ENCODE results near the gene KIT. TPM values are rescaled to one million over a fixed set of nuclear protein-coding genes. Genes with fewer than 3 reads are reported as not detected.

Gene KIT
- total and polyA plus RNA-seq, 2 of the 13 experiments (the other 11 are each of a cell fraction or from before 2014, with no cell fraction given), result not detected

GRCh38 chr4:54658252-54659093 is 716 bp downstream of the KIT start (continued):
- TF ChIP-seq CTCF (CRISPR knock-in tag; IDR thresholded peaks at IDR 0.05) (peak; percentile 39), KLF6 (CRISPR knock-in tag; IDR thresholded peaks at IDR 0.05) (no peak), AKAP8 (CRISPR knock-in tag; IDR thresholded peaks at IDR 0.05) (no peak), STAG1 (CRISPR knock-in tag; IDR thresholded peaks at IDR 0.05) (no peak), MXI1 (IDR thresholded peaks at IDR 0.05; ENCODE audit: borderline replicate concordance, low read depth, low read length) (no peak), ESRRA (CRISPR knock-in tag; IDR thresholded peaks at IDR 0.05; ENCODE audit: low read depth) (no peak), NPAS2 (CRISPR knock-in tag; IDR thresholded peaks at IDR 0.05; ENCODE audit: borderline replicate concordance) (no peak), ZNF839 (CRISPR knock-in tag; IDR thresholded peaks at IDR 0.05; ENCODE audit: borderline replicate concordance) (no peak), PRMT3 (CRISPR knock-in tag; IDR thresholded peaks at IDR 0.05; ENCODE audit: borderline replicate concordance, low read depth) (no peak), ZMAT5 (CRISPR knock-in tag; IDR thresholded peaks at IDR 0.05; ENCODE audit: borderline replicate concordance, low read depth) (no peak), ZNF598 (CRISPR knock-in tag; IDR thresholded peaks at IDR 0.05; ENCODE audit: borderline replicate concordance) (no peak), ZNF383 (CRISPR knock-in tag; IDR thresholded peaks at IDR 0.05; ENCODE audit: borderline replicate concordance) (no peak), NFKB2 (CRISPR knock-in tag; IDR thresholded peaks at IDR 0.05; ENCODE audit: borderline replicate concordance) (peak; percentile 16; the same call in 1 of the 2 replicates), NONO (IDR thresholded peaks at IDR 0.05) (no peak), NONO (CRISPR knock-in tag; conservative IDR thresholded peaks at IDR 0.05) (no peak), HNF4A (CRISPR knock-in tag; IDR thresholded peaks at IDR 0.05) (no peak), ZNF281 (CRISPR knock-in tag; IDR thresholded peaks at IDR 0.05; ENCODE audit: borderline replicate concordance) (no peak), ATF6 (CRISPR knock-in tag; conservative IDR thresholded peaks at IDR 0.05) (no peak), ZBTB38 (CRISPR knock-in tag; IDR thresholded peaks at IDR 0.05) (no peak), ETV5 (CRISPR knock-in tag; IDR thresholded peaks at IDR 0.05; ENCODE audit: borderline replicate concordance) (no peak), ZNF260 (CRISPR knock-in tag; IDR thresholded peaks at IDR 0.05; ENCODE audit: borderline replicate concordance, low read depth) (no peak), ZNF629 (CRISPR knock-in tag; conservative IDR thresholded peaks at IDR 0.05) (no peak), ZNF441 (CRISPR knock-in tag; IDR thresholded peaks at IDR 0.05; ENCODE audit: borderline replicate concordance) (no peak)

Measured in HepG2 (cell line).